HG02870 (cell line): ENCODE results near the gene SLC25A22.
A peak's percentile ranks its signal among the peaks of the same experiment; 100 is the strongest.

Experiments
- ATAC-seq: cut with Tn5 transposase; IDR thresholded peaks from one replicate; pipeline ENCODE4 v1.9.1; 2021; ENCODE audit warnings: mild to moderate bottlenecking, moderate library complexity; ENCODE audit not compliant: unreplicated experiment

SLC25A22 gene

GRCh38 chr11:791658-792534, 6.2 kb downstream of the SLC25A22 start:
- no peak for ATAC-seq

- no peak for ATAC-seq
Observed at GRCh38 chr11:790721-791564, 7.1 kb downstream of the SLC25A22 start.

- no peak for ATAC-seq
Observed at GRCh38 chr11:789943-790342, 8.1 kb downstream of the SLC25A22 start, which contains the start of gene CEND1. Gene CEND1 (minus strand): TSS chr11:790090. CDS start chr11:788576, 1,514 bp downstream.

GRCh38 chr11:788953-789940, 8.8 kb downstream of the SLC25A22 start:
- no peak for ATAC-seq

GRCh38 chr11:788009-788640, 10.0 kb downstream of the SLC25A22 start:
- ATAC-seq: no peak

- ATAC-seq: no peak
Observed at GRCh38 chr11:787084-787675, 10.9 kb downstream of the SLC25A22 start.

GRCh38 chr11:786235-787083, 11.6 kb downstream of the SLC25A22 start:
- no peak for ATAC-seq

GRCh38 chr11:783581-784015, 14.5 kb downstream of the SLC25A22 start:
- ATAC-seq: no peak

GRCh38 chr11:782264-783174, 15.6 kb downstream of the SLC25A22 start:
- ATAC-seq: no peak

GRCh38 chr11:779955-780532, 18.0 kb downstream of the SLC25A22 start:
- no peak for ATAC-seq

GRCh38 chr11:778976-779954, 18.8 kb downstream of the SLC25A22 start:
- no peak for ATAC-seq

GRCh38 chr11:777288-778255, 20.5 kb downstream of the SLC25A22 start, which contains the start of gene GATD1:
Gene GATD1 (minus strand): TSS chr11:777487. CDS start chr11:777462, 25 bp downstream.
- ATAC-seq: peak; percentile 55

- peak; percentile 25 for ATAC-seq
Observed at GRCh38 chr11:776561-777287, 21.4 kb downstream of the SLC25A22 start.

- peak; percentile 10 for ATAC-seq
Observed at GRCh38 chr11:776263-776560, 21.9 kb downstream of the SLC25A22 start.
